Inflammatory macrophage (primary cell): Measurements from ENCODE around the gene B4GALT5.
A peak's percentile ranks its signal among the peaks of the same experiment; 100 is the strongest.
"Not testable (repeated sequence)": the region's sequence is repeated elsewhere in the genome, so short reads cannot be mapped to it uniquely, and the experiment has no call there.

Experiments used
- DNase-seq, 2 donors: peaks; one replicate each; pipeline ENCODE4 v3.0.0-alpha.2; 2020 to 2022

Gene B4GALT5

DNA sequence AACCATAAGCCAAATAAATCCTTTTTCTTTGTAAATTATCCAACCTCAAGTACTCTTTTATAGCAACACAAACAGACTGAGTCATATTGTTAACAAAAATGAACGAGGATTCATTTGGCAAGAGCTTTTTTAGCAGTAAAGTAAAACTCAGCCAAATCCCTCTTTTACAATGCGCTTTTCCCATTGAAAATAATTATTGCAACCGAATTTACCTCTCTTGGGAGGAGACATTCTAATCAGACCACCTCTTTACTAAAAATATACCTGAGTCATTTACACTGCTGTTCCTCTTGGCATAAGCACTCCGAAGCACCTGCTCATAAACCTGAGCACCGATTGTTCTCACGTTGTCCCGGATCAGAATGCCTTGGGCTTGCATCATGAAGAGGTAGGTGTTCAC is 57.4 kb downstream of the B4GALT5 start:
- DNase-seq = no peak

DNA sequence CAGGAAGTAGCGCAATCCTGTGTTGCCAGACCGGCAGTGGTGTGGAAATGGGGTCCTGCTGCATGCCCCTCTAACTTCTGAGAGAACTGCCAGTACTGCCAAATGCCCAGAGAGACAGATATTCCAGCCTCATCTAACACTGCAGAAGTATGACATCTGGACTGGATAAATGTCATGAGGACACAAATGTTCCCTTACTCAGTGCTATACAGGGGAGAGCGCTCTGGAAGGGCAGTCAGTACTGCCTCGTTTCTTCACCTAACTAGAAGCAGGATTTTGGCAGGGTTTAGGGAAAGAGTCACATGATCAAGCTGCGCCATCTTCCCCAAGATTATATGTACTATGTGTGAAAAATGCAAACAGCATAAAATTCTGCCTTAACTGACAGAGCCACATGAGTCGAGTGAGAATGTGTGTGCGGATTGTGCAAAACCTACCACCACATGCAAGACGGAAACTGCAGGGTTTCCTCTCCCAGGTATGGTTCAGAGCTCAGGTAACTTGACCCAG is 59.7 kb downstream of the B4GALT5 start:
- no peak for DNase-seq

DNA sequence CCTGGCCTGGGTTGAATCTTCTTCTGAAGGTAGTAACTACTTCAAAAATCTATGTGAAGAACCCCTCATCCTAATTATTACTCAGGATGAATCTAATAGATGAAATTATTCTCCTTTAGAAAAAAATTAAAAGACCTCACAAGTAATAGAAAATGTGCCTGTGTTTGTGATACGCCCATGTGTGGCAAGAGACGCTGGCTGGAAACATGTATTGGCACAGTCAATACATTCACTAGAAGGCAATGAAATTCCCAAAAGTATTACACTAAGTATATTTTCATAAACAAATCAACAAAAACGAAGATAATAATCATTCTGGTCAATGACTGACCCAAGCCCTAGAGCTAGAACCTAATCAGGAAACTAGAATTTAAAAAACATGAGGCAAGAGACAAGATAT is 64.0 kb downstream of the B4GALT5 start:
- no peak for DNase-seq

DNA sequence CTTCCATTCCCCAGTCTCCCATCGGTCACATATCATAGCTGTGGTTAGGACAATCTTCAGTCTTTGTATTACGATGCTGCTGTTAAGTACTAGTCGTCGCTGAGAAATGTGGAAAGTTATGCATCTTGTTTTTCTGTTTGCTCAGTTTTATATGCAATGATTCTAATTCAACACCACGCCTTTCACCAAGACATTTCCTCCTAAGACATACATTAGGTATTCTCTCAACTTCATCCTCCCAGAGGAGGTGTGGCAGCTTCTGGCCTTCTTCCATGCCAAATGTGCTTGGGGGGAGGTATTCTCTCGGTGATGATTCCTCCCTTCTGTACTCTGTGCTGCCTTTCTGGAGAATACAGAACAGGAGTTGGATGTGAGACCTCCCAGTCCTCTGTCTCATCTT is 66.1 kb downstream of the B4GALT5 start:
- DNase-seq = no peak

DNA sequence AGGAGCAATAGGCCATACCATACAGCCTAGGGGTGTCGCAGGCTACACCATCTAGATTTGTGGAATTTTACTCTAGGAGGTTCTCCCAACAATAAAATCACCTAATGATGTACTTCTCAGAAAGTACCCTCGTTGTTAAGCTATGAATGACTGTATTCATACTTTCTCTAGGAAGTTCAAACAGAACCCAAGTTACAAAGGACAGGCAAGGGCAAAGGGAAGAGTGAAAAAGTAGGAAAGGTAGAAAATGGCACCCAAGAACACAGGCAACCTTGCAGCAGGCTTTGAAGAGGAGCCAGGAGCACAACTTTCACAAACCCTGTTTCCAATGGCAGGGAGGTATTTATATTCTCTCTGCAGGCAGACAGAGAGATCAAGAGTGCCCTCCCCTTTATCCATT is 67.2 kb downstream of the B4GALT5 start:
- no peak for DNase-seq

DNA sequence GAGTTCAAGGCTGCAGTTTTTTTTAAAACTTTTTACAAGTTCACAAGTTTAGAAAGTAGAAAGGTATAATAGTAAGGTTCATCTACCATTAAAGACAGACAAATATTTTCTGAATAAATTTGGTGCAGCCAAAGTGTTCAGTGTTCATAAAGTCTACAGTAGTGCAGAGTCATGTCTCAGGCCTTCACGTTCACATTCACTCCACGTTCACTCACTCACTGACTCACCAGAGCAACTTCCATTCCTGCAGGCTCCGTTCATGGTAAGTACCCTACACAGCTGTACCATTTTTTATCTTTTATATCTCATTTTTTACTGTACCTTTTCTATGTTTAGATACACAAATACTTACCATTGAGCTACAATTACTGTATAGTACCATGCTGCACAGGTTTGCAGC is 67.6 kb downstream of the B4GALT5 start:
- DNase-seq = no peak

DNA sequence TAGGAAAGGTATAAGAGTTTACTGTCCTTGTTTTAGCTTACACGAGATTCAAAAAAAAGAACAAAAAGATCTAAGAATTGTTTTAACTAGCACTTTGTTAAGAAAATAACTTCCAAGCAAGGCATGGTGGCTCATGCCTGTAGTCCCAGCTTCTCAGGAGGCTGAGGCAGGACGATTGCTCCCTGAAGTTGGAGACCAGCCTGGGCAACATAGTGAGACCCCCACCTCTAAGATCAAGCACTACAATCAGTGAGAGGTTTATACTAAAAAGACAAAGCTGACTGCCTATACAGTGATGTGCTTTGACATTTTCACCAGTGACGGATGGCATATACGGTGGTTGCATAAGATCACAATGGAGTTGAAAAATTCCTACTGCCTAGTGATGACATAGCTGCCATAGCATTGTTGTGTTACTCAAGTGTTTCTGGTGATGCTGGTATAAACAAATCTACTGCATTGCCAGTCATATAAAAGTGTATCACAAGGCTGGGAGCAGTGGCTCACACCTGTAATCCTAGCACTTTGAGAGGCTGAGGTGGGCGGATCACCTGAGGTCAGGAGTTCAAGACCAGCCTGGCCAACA is 68.6 kb downstream of the B4GALT5 start:
- no peak for DNase-seq

DNA sequence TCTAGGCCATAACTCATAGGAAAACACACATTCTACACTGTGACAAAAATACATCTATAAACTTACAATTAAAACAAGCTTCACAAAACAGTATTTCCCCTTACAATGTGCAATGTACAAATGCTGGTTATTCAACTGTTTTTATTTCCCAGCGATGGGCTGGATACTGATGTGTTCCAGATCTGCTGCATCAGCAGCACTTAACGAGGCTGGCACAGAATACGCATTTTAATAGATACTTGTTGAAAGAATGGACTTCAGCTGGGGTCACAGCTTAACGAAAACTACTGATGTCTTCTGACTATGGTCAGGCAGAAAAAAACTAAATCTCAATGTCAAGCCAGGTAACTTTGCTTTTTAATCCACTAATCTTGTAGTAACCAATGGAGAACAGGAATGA is 70.9 kb downstream of the B4GALT5 start:
- DNase-seq = no peak

DNA sequence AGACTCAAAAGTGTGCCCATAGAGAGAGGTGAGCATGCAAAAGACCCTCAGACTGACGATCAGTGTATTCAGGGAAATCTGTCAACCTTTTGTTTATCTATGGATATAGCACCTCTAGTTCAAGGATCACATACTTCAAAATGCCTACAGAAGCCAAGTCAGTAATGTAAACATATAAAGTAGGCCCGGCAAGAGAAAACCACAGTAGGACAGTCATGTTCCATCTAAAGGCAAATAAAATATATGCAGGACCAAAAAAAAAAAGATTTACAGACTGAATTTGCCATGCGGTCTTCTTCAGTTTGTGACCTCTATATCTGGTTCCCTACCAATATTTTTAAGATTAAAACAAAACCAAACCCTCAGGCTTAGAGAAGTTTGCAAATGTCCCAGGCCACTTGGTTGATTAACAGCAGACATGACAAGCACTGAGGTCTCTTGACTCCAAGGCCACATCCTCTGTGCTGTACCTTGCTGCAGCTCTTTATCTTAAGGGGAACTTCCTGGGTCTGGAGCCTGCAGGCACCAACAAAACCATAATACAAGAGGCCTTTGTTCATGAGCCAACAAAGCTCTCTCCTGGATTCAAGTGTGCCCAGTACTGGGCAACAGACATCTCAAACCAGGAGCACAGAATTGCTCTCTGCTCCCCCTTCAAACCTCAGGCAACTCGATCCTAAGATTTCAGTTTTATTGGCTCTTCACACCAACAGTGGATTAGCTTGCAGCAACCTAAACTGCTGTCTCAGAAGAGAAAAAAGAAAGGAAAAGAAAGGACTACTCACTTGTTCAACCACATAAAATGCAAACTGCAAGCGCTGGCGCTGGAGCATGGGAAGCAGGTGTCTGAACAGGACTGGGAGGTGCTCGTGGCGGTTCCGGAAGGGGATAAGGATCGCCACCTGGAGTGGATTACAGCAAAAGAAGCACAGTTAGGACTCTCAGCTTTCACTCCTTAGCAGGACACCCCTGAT is 71.7 kb downstream of the B4GALT5 start:
- no peak for DNase-seq

DNA sequence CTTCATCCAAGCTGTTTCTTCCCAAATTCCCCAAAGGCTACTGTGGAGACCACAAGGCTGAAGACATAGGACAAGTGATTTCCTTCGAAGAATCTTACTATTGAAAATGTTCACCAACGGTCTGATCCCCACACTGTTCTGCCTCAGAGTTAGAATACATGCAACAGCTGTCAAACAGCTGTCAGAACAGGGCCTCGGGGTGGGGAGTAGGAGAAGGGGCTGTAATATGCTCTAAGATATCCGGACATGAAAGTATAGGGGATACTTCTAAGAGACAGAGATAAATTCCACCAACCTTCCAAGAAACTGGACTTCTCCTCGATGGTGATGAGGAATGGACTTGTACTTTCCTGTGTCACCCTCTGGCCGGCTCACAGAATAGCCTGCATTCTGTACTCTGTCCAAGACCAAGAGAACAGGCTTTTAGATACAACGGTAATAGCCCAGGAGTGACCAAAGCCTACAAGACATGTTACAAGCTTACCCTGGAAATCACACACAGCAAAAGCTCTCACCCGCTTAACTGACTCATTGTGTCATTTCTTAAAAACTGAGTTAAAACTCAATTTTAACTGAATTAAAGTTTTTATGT is 76.5 kb downstream of the B4GALT5 start:
- DNase-seq = no peak

DNA sequence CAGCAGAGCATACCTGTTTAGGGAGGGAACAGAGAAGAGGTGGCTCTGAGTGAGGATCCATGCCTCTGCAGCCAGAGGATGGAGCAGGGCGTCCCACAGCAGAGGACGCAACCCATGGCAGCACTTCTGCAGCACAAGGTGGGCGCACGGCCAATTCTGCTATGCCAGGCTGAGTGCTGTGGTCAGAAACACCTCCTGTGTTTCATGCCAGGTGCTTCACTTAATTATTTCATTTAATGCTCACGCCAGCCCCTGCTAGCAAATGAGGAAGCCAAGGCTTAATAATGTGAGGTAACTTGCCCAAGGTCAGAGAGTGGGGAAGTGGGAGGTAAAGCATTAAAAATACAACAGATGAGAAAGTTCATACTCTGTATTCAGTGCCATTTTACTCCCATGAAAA is 77.2 kb downstream of the B4GALT5 start:
- no peak for DNase-seq

DNA sequence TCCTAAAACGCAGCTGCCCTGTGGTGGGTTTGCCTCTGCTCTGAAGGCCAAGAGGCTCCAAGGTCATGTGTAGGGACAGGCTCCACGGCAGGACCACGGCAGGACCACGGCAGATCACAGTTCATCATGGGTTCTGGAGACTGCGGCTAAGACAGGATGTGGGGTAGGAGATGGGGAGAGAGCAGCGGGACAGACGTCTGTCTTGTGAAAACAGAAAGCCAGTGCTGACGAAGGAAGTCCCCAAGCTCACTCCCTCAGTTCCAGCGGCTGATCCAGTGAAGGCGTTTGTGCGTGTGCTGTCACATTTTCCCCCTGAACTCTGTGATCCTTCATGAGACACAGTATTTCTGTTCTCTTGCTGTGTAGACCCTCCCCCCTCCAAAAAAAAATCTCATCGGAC is 77.8 kb downstream of the B4GALT5 start:
- no peak for DNase-seq

DNA sequence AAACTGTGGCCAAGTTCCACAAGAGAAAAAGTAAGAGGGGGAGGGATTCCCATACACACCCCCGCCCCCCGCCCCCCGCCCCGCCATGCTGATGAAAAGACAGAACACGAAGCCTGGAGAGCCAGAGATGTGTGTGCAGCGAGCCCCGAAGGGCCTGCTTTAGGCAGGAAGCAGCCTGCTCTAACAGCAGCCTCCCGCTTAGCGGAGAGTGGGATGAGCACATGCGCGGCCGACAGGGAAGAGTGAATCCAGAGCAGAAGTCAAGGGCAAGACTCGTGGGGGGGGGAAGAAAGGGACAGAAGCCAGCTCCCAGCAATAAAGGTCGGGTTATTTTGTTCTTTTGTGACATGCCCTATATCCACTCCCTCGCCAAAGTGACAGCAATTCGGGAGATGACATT is 78.5 kb downstream of the B4GALT5 start:
- no peak for DNase-seq

DNA sequence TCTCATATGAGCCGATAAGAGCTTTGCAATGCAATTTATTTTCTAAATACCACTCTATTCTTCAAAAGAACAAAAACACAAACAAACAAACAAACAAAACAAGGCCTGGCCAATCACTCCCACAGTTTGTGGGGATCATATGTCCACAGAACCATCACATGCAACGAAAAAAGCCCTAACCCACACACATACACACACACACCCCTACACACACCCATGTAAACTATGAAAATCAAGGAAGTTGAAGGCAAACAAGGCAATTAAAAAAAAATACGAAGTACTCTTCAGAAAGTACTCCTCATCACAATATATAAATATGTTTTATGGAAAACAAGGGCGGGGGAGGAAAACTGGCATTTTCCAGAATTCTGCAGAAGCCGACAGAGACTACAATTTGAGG is 79.6 kb downstream of the B4GALT5 start:
- DNase-seq = peak in 1 of 2 donors; percentile 40

DNA sequence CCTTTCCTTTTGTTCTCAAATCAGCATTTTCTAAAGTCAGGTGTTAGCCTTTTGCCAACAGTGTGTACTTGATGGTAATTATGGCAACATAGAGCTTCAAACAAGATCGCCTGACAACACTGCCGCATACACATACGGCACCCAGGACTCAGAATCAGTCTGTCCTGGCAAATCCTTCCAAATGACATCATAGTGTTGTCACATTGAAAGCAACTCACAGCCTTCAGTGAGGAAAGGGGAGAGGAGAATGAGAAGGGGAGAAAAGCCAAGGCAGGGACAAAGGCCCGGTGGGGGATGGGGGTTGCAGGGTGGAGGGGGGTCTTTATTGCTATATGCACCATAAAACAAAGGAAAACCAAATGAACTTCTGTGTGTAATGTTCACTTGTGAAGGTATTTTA is 80.0 kb downstream of the B4GALT5 start:
- DNase-seq = no peak

DNA sequence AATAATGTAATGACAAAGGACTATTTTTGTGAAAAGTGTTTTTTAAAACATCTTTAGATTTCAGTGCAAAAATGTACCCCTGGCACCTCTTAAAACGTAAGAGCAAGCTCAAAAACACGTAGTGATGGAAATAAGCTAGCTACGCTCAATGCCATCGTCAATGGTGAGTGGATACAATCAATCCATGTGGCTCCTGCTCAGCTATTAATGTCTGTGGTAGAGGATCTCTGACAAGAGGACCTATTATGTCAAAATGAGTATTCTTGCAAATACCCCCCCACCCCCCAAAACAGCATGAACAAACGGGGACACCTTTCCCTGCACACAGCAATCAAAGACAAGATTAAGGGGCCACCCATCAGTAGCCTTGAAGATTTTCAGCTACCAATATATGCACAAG is 80.7 kb downstream of the B4GALT5 start:
- no peak for DNase-seq

DNA sequence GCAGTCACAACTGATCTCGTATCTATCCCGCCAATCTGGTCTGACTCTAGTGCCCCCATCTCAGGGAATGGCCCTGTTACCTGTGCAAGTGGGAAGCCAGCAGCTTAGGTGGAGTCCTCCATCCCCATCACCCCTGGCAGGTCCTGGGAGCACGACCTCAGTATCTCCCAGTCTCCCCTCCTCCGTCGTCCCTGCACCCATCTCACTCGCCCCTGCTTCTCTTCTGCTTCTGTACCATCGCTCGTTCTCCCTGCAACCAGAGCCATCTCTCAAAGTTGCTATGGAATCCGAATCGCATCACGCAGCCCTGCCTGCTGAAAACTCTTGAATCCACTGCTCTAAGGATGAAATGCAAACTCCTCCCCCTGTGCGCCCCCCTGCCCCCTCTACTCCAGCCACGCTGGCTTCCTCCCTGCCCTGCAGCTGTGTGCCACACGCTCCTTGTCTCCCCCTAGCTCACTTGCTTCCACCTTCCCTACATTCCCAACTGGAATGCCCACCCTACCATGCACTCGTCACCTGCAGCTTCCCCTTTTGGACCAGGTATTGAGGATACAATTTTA is 81.7 kb downstream of the B4GALT5 start:
- DNase-seq = no peak

DNA sequence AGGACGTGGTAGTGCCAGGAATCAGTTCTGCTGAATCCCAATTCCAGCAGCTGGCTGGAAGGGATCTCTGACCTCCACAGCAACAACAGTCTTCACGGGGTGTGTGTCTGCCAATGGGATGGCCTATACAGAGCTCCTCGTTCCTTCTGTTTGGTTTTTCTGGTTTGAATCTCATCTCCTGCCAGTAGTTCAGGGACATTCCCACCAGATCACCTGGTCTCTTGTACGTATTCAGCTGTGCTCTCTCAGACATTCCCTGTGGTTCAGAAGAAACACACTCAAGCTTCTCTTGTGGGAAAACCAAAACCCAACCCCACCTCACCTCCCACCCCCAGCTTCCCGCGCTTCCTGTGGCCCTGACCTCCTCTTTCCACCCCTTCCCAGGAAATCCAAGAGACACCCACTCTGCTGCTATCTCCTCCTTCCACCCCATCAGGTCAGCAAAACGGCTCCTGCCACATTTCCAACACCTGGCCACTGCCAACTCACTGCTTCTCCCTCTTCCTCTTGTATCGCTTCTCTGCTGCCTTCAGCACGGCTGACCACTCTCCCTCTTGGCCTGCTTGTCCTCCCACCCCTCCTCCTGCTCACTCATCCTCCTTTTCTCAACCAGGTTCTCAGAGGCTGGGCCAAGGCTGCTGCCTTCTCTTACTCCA is 82.5 kb downstream of the B4GALT5 start:
- no peak for DNase-seq

DNA sequence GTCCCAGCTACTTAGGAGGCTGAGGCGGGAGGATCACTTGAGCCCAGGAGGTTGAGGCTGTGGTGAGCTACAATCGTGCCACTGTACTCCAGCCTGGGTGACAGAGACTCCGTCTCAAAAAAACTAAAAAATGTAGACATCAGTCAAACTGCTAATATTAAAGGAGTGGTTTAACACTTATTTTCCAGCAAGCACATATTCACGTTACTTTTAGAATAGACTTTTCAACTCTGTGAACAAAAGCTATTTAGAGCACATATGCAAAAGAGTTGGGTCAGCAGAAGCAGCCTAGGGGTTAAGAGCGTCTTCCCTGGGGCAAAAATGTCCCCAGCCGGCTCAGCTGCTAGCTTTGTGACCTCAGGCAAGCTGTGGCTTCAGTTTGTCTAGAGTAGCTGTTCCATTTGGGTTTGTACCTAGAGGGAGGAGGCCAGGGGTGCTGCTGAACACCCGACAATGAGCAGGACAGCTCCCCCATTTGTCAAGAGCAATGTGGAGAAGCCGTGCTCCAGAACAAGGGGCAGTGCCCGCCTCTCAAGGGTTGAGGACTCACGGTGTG is 83.2 kb downstream of the B4GALT5 start:
- no peak for DNase-seq

DNA sequence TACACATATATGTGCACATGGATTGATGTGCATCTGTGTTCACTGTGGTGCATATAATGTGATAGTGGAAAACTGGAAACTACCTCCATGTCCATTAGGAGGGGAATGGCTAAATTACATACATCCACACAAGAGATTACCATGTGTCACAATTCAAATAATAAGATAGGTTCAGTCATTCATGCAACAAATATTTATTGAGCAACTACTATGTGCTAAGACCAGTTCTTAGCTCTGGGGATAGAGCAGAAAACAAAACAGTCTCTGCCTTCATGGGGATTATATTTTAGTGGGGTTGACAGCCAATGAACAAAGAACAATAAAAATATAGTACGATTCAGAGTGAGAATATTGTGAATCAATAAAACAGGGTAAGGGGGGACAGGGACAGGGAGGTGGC is 84.1 kb downstream of the B4GALT5 start:
- no peak for DNase-seq

DNA sequence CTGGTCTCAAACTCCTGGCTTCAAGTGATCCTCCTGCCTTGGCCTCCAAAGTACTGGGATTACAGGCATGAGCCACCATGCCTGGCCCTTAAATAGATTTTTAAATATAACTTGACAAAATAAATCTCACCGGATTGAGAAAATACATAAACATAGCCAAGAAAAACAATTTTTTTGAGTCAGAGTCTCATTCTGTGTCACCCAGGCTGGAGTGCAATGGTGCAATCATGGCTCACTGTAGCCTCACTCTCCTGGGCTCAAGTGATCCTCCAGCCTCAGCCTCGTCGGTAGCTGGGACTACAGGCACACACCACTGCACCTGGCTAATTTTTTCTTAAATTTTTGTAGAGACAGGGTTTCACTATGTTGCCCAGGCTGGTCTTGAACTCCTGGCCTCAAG is 85.4 kb downstream of the B4GALT5 start:
- DNase-seq = not testable (repeated sequence)

DNA sequence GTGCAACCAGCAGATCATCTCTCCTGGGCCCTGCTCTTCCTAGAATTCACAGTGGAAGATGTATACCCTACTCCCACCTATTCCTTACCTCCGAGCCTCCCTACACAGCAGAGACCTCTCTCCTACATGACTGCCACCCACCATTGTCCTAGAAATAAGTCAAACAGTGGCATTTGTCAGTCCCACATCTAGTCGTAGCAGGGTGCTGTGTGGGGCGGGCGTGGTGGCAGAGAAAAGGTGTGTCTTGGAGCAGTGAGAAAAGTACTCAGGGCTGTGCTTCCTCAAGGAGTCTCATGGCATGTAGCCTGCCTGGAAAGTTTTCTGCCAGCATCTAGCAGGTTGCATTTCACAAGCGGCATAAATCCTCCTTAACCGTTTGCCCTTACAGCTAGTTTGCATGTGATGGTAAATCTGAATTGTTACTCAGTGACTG is 86.3 kb downstream of the B4GALT5 start:
- DNase-seq = no peak
